Left ventricle myocardium inferior (tissue), 1 donor: ENCODE measurements around the gene UQCRFS1. TPM values are rescaled to one million over a fixed set of nuclear protein-coding genes. Genes with fewer than 3 reads are reported as not detected.
"Not testable (repeated sequence)": the region's sequence is repeated elsewhere in the genome, so short reads cannot be mapped to it uniquely, and the experiment has no call there.

Experiments
- DNase-seq: peaks from one replicate; pipeline ENCODE4 v3.0.0-alpha.2; 2020
- H3K27ac ChIP-seq: fragments of 200-600 bp; replicated peaks from 2 replicates; pipeline ENCODE4 v1.8.0; 2021
- H3K27me3 ChIP-seq: fragments of 200-600 bp; 2 replicates; pipeline ENCODE4 v1.8.0; 2021; ENCODE audit warnings: low read depth
- H3K36me3 ChIP-seq: fragments of 200-600 bp; 2 replicates; pipeline ENCODE4 v1.8.0; 2021
- H3K4me1 ChIP-seq: fragments of 200-600 bp; 2 replicates; pipeline ENCODE4 v1.8.0; 2021
- H3K4me3 ChIP-seq: fragments of 200-600 bp; 2 replicates; pipeline ENCODE4 v1.8.0; 2021; ENCODE audit warnings: mild to moderate bottlenecking, moderate library complexity
- H3K9me3 ChIP-seq: fragments of 200-600 bp; replicated peaks from 2 replicates; pipeline ENCODE4 v1.8.0; 2021
- CTCF ChIP-seq: fragments of 200-600 bp; IDR thresholded peaks from 2 replicates; pipeline ENCODE4 v1.8.0; 2021; ENCODE audit warnings: antibody characterized with exemption, mild to moderate bottlenecking, borderline replicate concordance
- intact Hi-C: fragments of 100-400 bp; cut with micrococcal nuclease; formaldehyde crosslinking; loops from one replicate; pipeline ENCODE4 v1.11.0; 2022
- total RNA-seq: library from RNA; stranded (reverse); fragmentation: NEBNext Ultra II Directional; extraction: Animal tissue kit (Norgen Biotek cat#: 25700); gene quantifications from one replicate; pipeline ENCODE4 v1.2.1, GENCODE V29; 2021
- donor health status: DM: no; HTN: yes; CAD: no; lungs with severe emphysema.

UQCRFS1 gene
- total RNA-seq, 1 donor from 2014 or later = 161 TPM

GRCh38 chr19:29233591-29233990 is 20.6 kb upstream of the UQCRFS1 start:
- Histone ChIP-seq H3K27me3 (peaks cover 36% of the 10 kb centered on the region), H3K4me1 (no peaks in the 10 kb centered on the region), H3K27ac (no peak overlapping the region), H3K36me3 (no peaks in the 10 kb centered on the region), H3K4me3 (no peak overlapping the region), H3K9me3 (peaks cover 18% of the 10 kb centered on the region)
- no peak for TF ChIP-seq CTCF
- intact Hi-C loops = no loop called here
- DNase-seq = no peak

- no peak for DNase-seq
Measured at GRCh38 chr19:29232315-29232852, 19.4 kb upstream of the UQCRFS1 start.

GRCh38 chr19:29231306-29231705 is 18.4 kb upstream of the UQCRFS1 start:
- intact Hi-C loops, DNase-seq, H3K4me3 ChIP-seq, H3K9me3 ChIP-seq, H3K4me1 ChIP-seq, H3K36me3 ChIP-seq, H3K27ac ChIP-seq: not testable (repeated sequence)
- peaks cover 18% of the 10 kb centered on the region for H3K27me3 ChIP-seq

More at GRCh38 chr19:29232315-29232852, 19.4 kb upstream of the UQCRFS1 start:
- no peak for TF ChIP-seq CTCF
- Histone ChIP-seq H3K36me3 (no peaks in the 10 kb centered on the region), H3K27me3 (peaks cover 28% of the 10 kb centered on the region), H3K4me3 (no peak overlapping the region), H3K9me3 (peaks cover 15% of the 10 kb centered on the region), H3K27ac (no peak overlapping the region), H3K4me1 (no peaks in the 10 kb centered on the region)
- intact Hi-C loops = no loop called here

- no peak for DNase-seq
- Histone ChIP-seq H3K9me3 (no peaks in the 10 kb centered on the region), H3K27me3 (peaks cover 39% of the 10 kb centered on the region), H3K27ac (no peak overlapping the region), H3K4me3 (no peak overlapping the region), H3K4me1 (peaks cover 9% of the 10 kb centered on the region), H3K36me3 (no peaks in the 10 kb centered on the region)
- intact Hi-C loops = no loop called here
- no peak for TF ChIP-seq CTCF
Measured at GRCh38 chr19:29217616-29218015, 4.7 kb upstream of the UQCRFS1 start.

- Histone ChIP-seq H3K27me3 (peaks cover 23% of the 10 kb centered on the region), H3K27ac (no peak overlapping the region), H3K36me3 (no peaks in the 10 kb centered on the region), H3K4me3 (no peak overlapping the region), H3K4me1 (peaks cover 24% of the 10 kb centered on the region), H3K9me3 (no peaks in the 10 kb centered on the region)
- TF ChIP-seq CTCF = no peak
- intact Hi-C loops = no loop called here
- no peak for DNase-seq
Measured at GRCh38 chr19:29216021-29216420, 3.1 kb upstream of the UQCRFS1 start.

- Histone ChIP-seq H3K4me3 (no peak overlapping the region), H3K27ac (no peak overlapping the region), H3K36me3 (no peaks in the 10 kb centered on the region), H3K4me1 (peaks cover 24% of the 10 kb centered on the region), H3K9me3 (no peaks in the 10 kb centered on the region), H3K27me3 (peaks cover 17% of the 10 kb centered on the region)
- no peak for DNase-seq
- intact Hi-C loops = no loop called here
- no peak for TF ChIP-seq CTCF
Measured at GRCh38 chr19:29215322-29215845, 2.4 kb upstream of the UQCRFS1 start.
